ENCODE data around the gene CLEC4M. TPM values are rescaled to one million over a fixed set of nuclear protein-coding genes. Genes with fewer than 3 reads are reported as not detected.
"Not testable (repeated sequence)": the region's sequence is repeated elsewhere in the genome, so short reads cannot be mapped to it uniquely, and the experiment has no call there.

The CLEC4M gene
- total RNA-seq, 1 donor from 2014 or later: 0.36 TPM

- Mint-ChIP-seq H3K36me3 (ENCODE audit: insufficient read depth) (no peaks in the 10 kb centered on the region), H3K27me3 (peaks cover 74% of the 10 kb centered on the region), H3K4me3 (ENCODE audit: low read depth) (no peak overlapping the region), H3K4me1 (ENCODE audit: low read depth) (peaks cover 3% of the 10 kb centered on the region), H3K9me3 (ENCODE audit: low read depth) (no peaks in the 10 kb centered on the region), H3K27ac (peak overlapping the region; percentile 37)
- no peak for DNase-seq (ENCODE audit: low spot score, unreplicated experiment)
- TF ChIP-seq CTCF (IDR thresholded peaks at IDR 0.05; ENCODE audit: unreplicated experiment): no peak
Observed at GRCh38 chr19:7788933-7789323, 25.9 kb downstream of the CLEC4M start.

GRCh38 chr19:7789447-7789846 lies 26.4 kb downstream of the CLEC4M start:
- Mint-ChIP-seq H3K4me3 (ENCODE audit: low read depth) (no peak overlapping the region), H3K27me3 (peaks cover 73% of the 10 kb centered on the region), H3K4me1 (ENCODE audit: low read depth) (peaks cover 3% of the 10 kb centered on the region), H3K36me3 (ENCODE audit: insufficient read depth) (peaks cover 2% of the 10 kb centered on the region), H3K9me3 (ENCODE audit: low read depth) (no peaks in the 10 kb centered on the region), H3K27ac (no peak overlapping the region)
- no peak for TF ChIP-seq CTCF (IDR thresholded peaks at IDR 0.05; ENCODE audit: unreplicated experiment)
- no peak for DNase-seq (ENCODE audit: low spot score, unreplicated experiment)

GRCh38 chr19:7790416-7790815 lies 27.4 kb downstream of the CLEC4M start:
- no peak for DNase-seq (ENCODE audit: low spot score, unreplicated experiment)
- peaks cover 2% of the 10 kb centered on the region for H3K36me3 Mint-ChIP-seq (ENCODE audit: insufficient read depth)
- peaks cover 3% of the 10 kb centered on the region for H3K4me1 Mint-ChIP-seq (ENCODE audit: low read depth)
- no peaks in the 10 kb centered on the region for H3K9me3 Mint-ChIP-seq (ENCODE audit: low read depth)
- peaks cover 65% of the 10 kb centered on the region for H3K27me3 Mint-ChIP-seq
- H3K4me3 Mint-ChIP-seq (ENCODE audit: low read depth): no peak overlapping the region
- H3K27ac Mint-ChIP-seq: no peak overlapping the region
- TF ChIP-seq CTCF (IDR thresholded peaks at IDR 0.05; ENCODE audit: unreplicated experiment): no peak

- H3K9me3 Mint-ChIP-seq (ENCODE audit: low read depth): no peaks in the 10 kb centered on the region
- TF ChIP-seq CTCF (IDR thresholded peaks at IDR 0.05; ENCODE audit: unreplicated experiment): no peak
- DNase-seq (ENCODE audit: low spot score, unreplicated experiment): no peak
- H3K36me3 Mint-ChIP-seq (ENCODE audit: insufficient read depth): peaks cover 2% of the 10 kb centered on the region
- H3K27me3 Mint-ChIP-seq: peaks cover 60% of the 10 kb centered on the region
- H3K27ac Mint-ChIP-seq: peak overlapping the region; percentile 38
- H3K4me1 Mint-ChIP-seq (ENCODE audit: low read depth): peaks cover 3% of the 10 kb centered on the region
- H3K4me3 Mint-ChIP-seq (ENCODE audit: low read depth): no peak overlapping the region
Observed at GRCh38 chr19:7792281-7792680, 29.2 kb downstream of the CLEC4M start.

- not testable (repeated sequence) for H3K36me3 Mint-ChIP-seq (ENCODE audit: insufficient read depth); H3K4me1 Mint-ChIP-seq (ENCODE audit: low read depth); H3K9me3 Mint-ChIP-seq (ENCODE audit: low read depth); DNase-seq (ENCODE audit: low spot score, unreplicated experiment); H3K4me3 Mint-ChIP-seq (ENCODE audit: low read depth)
- Mint-ChIP-seq H3K27ac (peak overlapping the region; percentile 38), H3K27me3 (peaks cover 59% of the 10 kb centered on the region)
Observed at GRCh38 chr19:7792701-7793100, 29.7 kb downstream of the CLEC4M start.

- H3K9me3 Mint-ChIP-seq (ENCODE audit: low read depth): no peaks in the 10 kb centered on the region
- H3K4me1 Mint-ChIP-seq (ENCODE audit: low read depth): peaks cover 3% of the 10 kb centered on the region
- H3K27ac Mint-ChIP-seq: no peak overlapping the region
- peaks cover 56% of the 10 kb centered on the region for H3K27me3 Mint-ChIP-seq
- no peak for DNase-seq (ENCODE audit: low spot score, unreplicated experiment)
- no peak overlapping the region for H3K4me3 Mint-ChIP-seq (ENCODE audit: low read depth)
- no peak for TF ChIP-seq CTCF (IDR thresholded peaks at IDR 0.05; ENCODE audit: unreplicated experiment)
- H3K36me3 Mint-ChIP-seq (ENCODE audit: insufficient read depth): peaks cover 2% of the 10 kb centered on the region
Observed at GRCh38 chr19:7793493-7793892, 30.4 kb downstream of the CLEC4M start.

All from progenitor cell of endocrine pancreas (in vitro differentiated cells).